RWPE2 (cell line): ENCODE results near the gene NFX1.
A peak's percentile ranks its signal among the peaks of the same experiment; 100 is the strongest.

Source experiments
- ATAC-seq: fragments of 200-7000 bp; cut with Tn5 transposase; 3 replicates; pipeline ENCODE4 v1.9.1; 2021; ENCODE audit warnings: low read depth
- DNase-seq: peaks from one replicate; pipeline ENCODE4 v3.0.0-alpha.2; 2020; ENCODE audit warnings: low spot score
- H3K27ac ChIP-seq: fragments of 450-650 bp; 2 replicates; pipeline ENCODE4 v1.5.1; 2017; ENCODE audit warnings: mild to moderate bottlenecking; ENCODE audit not compliant: poor library complexity, severe bottlenecking
- H3K27me3 ChIP-seq: fragments of 250-450 bp; sonication (Bioruptor Pico); 2 replicates; pipeline ENCODE4 v1.5.1; 2021; ENCODE audit warnings: mild to moderate bottlenecking, moderate library complexity; ENCODE audit not compliant: insufficient read depth, poor library complexity, severe bottlenecking
- H3K36me3 ChIP-seq: fragments of 250-450 bp; sonication (Bioruptor Pico); 2 replicates; pipeline ENCODE4 v1.5.1; 2020; ENCODE audit warnings: low read depth, mild to moderate bottlenecking, moderate library complexity
- H3K4me1 ChIP-seq: fragments of 250-450 bp; sonication (Bioruptor Pico); 2 replicates; pipeline ENCODE4 v1.5.1; 2021; ENCODE audit warnings: mild to moderate bottlenecking, moderate library complexity; ENCODE audit not compliant: insufficient read depth, poor library complexity, severe bottlenecking
- H3K4me3 ChIP-seq: fragments of 250-450 bp; sonication (Bioruptor Pico); 2 replicates; pipeline ENCODE4 v1.5.1; 2021; ENCODE audit warnings: mild to moderate bottlenecking, moderate library complexity; ENCODE audit not compliant: severe bottlenecking
- H3K9me3 ChIP-seq: fragments of 250-450 bp; sonication (Bioruptor Pico); 2 replicates; pipeline ENCODE4 v1.5.1; 2021; ENCODE audit warnings: mild to moderate bottlenecking, moderate library complexity; ENCODE audit not compliant: severe bottlenecking
- TF ChIP-seq, protein P1 (sequence below): fragments of 450-650 bp; IDR thresholded peaks from one replicate; pipeline ENCODE4 v1.5.1; 2017; ENCODE audit warnings: mild to moderate bottlenecking, moderate library complexity; ENCODE audit not compliant: poor library complexity, severe bottlenecking

Gene NFX1

DNA sequence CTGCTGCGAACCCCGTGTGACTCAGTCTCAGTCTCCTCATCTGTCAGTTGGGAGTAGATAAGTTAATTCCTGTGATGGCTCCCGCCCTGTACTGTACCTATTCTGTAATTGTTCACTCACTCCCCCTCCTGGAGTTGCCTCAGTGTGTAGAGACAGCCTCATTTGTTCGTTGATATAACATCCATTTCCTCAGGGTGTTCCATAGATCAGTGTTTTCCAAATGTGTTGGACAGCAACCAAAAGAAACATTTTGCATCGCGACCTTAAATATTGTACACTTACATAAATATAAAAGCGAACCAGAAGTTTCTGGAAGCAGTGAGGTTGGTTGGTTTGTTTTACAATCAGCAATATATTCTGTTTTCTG, 698 bp downstream of the NFX1 start:
- no peaks in the 10 kb centered on the region for H3K27me3 ChIP-seq
- ATAC-seq = no peak
- DNase-seq = no peak
- no peaks in the 10 kb centered on the region for H3K9me3 ChIP-seq
- H3K27ac ChIP-seq = peak overlapping the region; percentile 88
- no peaks in the 10 kb centered on the region for H3K4me1 ChIP-seq
- peak overlapping the region; percentile 67 for H3K4me3 ChIP-seq
- TF ChIP-seq, protein P1, sequence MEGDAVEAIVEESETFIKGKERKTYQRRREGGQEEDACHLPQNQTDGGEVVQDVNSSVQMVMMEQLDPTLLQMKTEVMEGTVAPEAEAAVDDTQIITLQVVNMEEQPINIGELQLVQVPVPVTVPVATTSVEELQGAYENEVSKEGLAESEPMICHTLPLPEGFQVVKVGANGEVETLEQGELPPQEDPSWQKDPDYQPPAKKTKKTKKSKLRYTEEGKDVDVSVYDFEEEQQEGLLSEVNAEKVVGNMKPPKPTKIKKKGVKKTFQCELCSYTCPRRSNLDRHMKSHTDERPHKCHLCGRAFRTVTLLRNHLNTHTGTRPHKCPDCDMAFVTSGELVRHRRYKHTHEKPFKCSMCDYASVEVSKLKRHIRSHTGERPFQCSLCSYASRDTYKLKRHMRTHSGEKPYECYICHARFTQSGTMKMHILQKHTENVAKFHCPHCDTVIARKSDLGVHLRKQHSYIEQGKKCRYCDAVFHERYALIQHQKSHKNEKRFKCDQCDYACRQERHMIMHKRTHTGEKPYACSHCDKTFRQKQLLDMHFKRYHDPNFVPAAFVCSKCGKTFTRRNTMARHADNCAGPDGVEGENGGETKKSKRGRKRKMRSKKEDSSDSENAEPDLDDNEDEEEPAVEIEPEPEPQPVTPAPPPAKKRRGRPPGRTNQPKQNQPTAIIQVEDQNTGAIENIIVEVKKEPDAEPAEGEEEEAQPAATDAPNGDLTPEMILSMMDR = no peak
- H3K36me3 ChIP-seq = peaks cover 49% of the 10 kb centered on the region

DNA sequence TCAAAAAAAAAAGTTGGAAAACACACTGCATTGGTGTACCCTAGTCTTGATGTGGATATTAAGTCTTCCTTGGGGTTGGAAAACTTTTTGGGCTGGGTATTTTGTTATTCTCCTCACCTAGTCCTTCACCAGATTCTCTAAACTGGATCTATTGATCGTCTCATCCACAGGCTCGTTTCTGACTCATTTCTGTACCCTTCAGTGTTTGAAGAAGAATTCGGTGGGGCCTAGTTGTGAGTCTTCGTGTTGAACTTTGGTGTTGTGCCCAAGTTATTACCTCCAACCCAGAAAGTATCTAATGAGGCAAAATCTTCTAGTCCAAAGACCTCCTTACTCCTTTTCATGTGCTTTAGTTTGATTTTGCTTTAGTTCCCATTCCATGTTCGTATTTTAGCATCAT, 1.6 kb downstream of the NFX1 start:
- Histone ChIP-seq H3K36me3 (peaks cover 58% of the 10 kb centered on the region), H3K27me3 (no peaks in the 10 kb centered on the region), H3K9me3 (no peaks in the 10 kb centered on the region), H3K4me1 (no peaks in the 10 kb centered on the region), H3K27ac (no peak overlapping the region), H3K4me3 (no peak overlapping the region)
- DNase-seq (no peak), ATAC-seq (no peak)
- TF ChIP-seq, protein P1 = no peak

DNA sequence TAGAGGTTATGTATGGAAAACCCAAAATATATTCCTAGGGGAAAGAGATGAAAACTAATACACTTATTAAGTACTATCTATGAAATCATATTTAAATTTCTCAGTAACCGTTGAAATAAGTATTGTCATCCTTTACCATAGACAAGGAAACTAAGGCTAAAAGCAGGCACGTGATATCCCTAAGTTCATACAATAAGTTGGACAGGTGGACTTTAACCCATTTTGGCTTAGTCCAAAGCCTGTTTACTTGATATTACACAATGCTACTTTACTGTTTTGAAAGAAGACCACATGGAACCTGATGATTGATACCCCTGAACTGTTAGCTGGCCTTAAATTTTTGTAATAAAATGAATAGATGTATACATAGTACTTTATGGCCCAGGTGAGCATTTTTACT, 3.5 kb downstream of the NFX1 start:
- Histone ChIP-seq H3K4me1 (no peaks in the 10 kb centered on the region), H3K36me3 (peaks cover 77% of the 10 kb centered on the region), H3K4me3 (no peak overlapping the region), H3K9me3 (no peaks in the 10 kb centered on the region), H3K27me3 (no peaks in the 10 kb centered on the region), H3K27ac (no peak overlapping the region)
- TF ChIP-seq, protein P1 = no peak
- DNase-seq (no peak), ATAC-seq (no peak)

DNA sequence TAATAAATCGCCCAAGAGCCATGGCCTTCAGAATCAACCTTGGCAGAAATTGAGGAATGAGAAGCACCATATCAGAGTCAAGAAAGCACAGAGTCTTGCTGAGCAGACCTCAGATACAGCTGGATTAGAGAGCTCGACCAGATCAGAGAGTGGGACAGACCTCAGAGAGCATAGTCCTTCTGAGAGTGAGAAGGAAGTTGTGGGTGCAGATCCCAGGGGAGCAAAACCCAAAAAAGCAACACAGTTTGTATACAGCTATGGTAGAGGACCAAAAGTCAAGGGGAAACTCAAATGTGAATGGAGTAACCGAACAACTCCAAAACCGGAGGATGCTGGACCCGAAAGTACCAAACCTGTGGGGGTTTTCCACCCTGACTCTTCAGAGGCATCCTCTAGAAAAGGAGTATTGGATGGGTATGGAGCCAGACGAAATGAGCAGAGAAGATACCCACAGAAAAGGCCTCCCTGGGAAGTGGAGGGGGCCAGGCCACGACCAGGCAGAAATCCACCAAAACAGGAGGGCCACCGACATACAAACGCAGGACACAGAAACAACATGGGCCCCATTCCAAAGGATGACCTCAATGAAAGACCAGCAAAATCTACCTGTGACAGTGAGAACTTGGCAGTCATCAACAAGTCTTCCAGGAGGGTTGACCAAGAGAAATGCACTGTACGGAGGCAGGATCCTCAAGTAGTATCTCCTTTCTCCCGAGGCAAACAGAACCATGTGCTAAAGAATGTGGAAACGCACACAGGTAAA, 4.5 kb downstream of the NFX1 start:
- TF ChIP-seq, protein P1 = no peak
- Histone ChIP-seq H3K36me3 (peaks cover 87% of the 10 kb centered on the region), H3K9me3 (no peaks in the 10 kb centered on the region), H3K27me3 (no peaks in the 10 kb centered on the region), H3K4me1 (no peaks in the 10 kb centered on the region), H3K4me3 (no peak overlapping the region), H3K27ac (no peak overlapping the region)
- ATAC-seq (no peak), DNase-seq (no peak)

DNA sequence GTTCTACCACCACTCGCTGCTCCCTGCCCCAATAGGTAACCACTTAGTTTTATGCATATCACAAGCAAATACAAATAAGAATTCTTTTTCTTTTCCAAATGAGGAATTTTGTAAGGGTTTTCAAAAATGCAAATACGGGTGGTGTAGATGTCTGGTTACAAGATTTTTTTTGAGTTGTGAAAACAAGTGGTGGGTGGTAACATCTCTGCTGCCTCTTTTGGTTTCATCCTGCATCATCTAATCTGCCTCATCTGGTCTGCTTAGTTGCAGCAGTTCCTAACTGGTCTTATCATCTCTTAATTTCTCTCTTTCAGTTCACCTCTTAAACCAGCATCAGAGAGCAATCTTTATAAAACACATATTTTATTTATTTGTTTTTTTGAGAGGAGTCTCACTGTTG, 5.3 kb downstream of the NFX1 start:
- ATAC-seq (no peak), DNase-seq (no peak)
- H3K4me1 ChIP-seq = no peaks in the 10 kb centered on the region
- H3K27ac ChIP-seq = no peak overlapping the region
- H3K36me3 ChIP-seq = peaks cover 93% of the 10 kb centered on the region
- no peak overlapping the region for H3K4me3 ChIP-seq
- no peaks in the 10 kb centered on the region for H3K9me3 ChIP-seq
- TF ChIP-seq, protein P1 = no peak
- no peaks in the 10 kb centered on the region for H3K27me3 ChIP-seq
